Panc1 (cell line): ENCODE measurements around the gene SBF2. TPM values are rescaled to one million over a fixed set of nuclear protein-coding genes. Genes with fewer than 3 reads are reported as not detected.
A peak's percentile ranks its signal among the peaks of the same experiment; 100 is the strongest.

Experiments
- ATAC-seq: fragments of 200-7000 bp; cut with Tn5 transposase; 2 replicates; pipeline ENCODE4 v1.9.1; 2020; ENCODE audit warnings: mild to moderate bottlenecking, moderate library complexity
- BruUV-seq: library from RNA; stranded (reverse); fragments of 400-500 nt; replicated peaks from 2 replicates; lab custom pipeline; 2021; lab: Mats Ljungman, UMichigan
- CTCF ChIA-PET: fragments of 300-600 bp; sonication (Branson Sonifier 250); formaldehyde crosslinking; loops from one replicate; lab custom pipeline; 2022; ENCODE audit warnings: antibody characterized with exemption; lab: Charles Lee
- POLR2A ChIA-PET: fragments of 300-600 bp; sonication (Branson Sonifier 250); formaldehyde crosslinking; loops from one replicate; lab custom pipeline; 2022; ENCODE audit warnings: antibody characterized with exemption; lab: Charles Lee
- DNase-seq: peaks from one replicate; pipeline ENCODE4 v3.0.0-alpha.2; 2010; ENCODE audit warnings: low read depth, low spot score
- H3K27ac ChIP-seq: 2 replicates; pipeline ENCODE4 v1.5.1; 2011; ENCODE audit warnings: mild to moderate bottlenecking, low read length, inconsistent platforms
- H3K27me3 ChIP-seq: fragments of 200-500 bp; sonication (Bioruptor generic); 2 replicates; pipeline ENCODE4 v1.6.0; 2014; ENCODE audit warnings: low read length, inconsistent platforms; ENCODE audit not compliant: control insufficient read depth, insufficient read depth
- H3K36me3 ChIP-seq: fragments of 200-500 bp; sonication (Bioruptor generic); 2 replicates; pipeline ENCODE4 v1.5.1; 2014; ENCODE audit warnings: inconsistent platforms, mild to moderate bottlenecking, low read length, moderate library complexity; ENCODE audit not compliant: control insufficient read depth, insufficient read depth
- H3K4me1 ChIP-seq: 2 replicates; pipeline ENCODE4 v1.5.1; 2011; ENCODE audit warnings: inconsistent platforms, mild to moderate bottlenecking, low read length, moderate library complexity; ENCODE audit not compliant: control insufficient read depth, insufficient read depth
- H3K4me3 ChIP-seq, 2 experiments: 2 replicates each; pipeline ENCODE4 v1.5.1; 2011 to 2012; ENCODE audit warnings: low read depth in 2 of 2, low read length in 2 of 2, mild to moderate bottlenecking in 2 of 2, inconsistent platforms in 1 of 2, moderate library complexity in 1 of 2
- H3K9me3 ChIP-seq: fragments of 200-500 bp; sonication (Bioruptor generic); 2 replicates; pipeline ENCODE4 v1.5.1; 2014; ENCODE audit warnings: low read depth, mild to moderate bottlenecking, inconsistent platforms, low read length, moderate library complexity; ENCODE audit not compliant: control insufficient read depth, insufficient read depth
- CTCF ChIP-seq: fragments of 450-650 bp; IDR thresholded peaks from 2 replicates; pipeline ENCODE4 v1.5.1; 2017; ENCODE audit warnings: mild to moderate bottlenecking
- POLR2AphosphoS5 ChIP-seq: IDR thresholded peaks from 2 replicates; pipeline ENCODE4 v1.6.1; 2012; ENCODE audit warnings: mild to moderate bottlenecking, low read depth, low read length, moderate library complexity
- REST ChIP-seq, 2 experiments: IDR thresholded peaks; 2 replicates each; pipeline ENCODE4 v1.6.1; 2011 to 2012; ENCODE audit warnings: low read depth in 2 of 2, control low read depth in 1 of 2, low read length in 1 of 2, mild to moderate bottlenecking in 1 of 2, moderate library complexity in 1 of 2; ENCODE audit not compliant: insufficient read depth in 1 of 2
- SIN3A ChIP-seq: IDR thresholded peaks from 2 replicates; pipeline ENCODE4 v1.6.1; 2012; ENCODE audit warnings: low read depth, mild to moderate bottlenecking, low read length, moderate library complexity, borderline replicate concordance; ENCODE audit not compliant: insufficient read depth
- TCF7L2 ChIP-seq: IDR thresholded peaks from 2 replicates; pipeline ENCODE4 v1.6.1; 2011; ENCODE audit warnings: mild to moderate bottlenecking, low read depth, low read length, inconsistent platforms
- in situ Hi-C: cut with HindIII; loops from 2 replicates; pipeline ENCODE4 v1.10.0; 2016; ENCODE audit warnings: low sequenced_read_pairs, low pct_unique_long_range_greater_than_20kb
- intact Hi-C: fragments of 100-400 bp; cut with micrococcal nuclease; formaldehyde crosslinking; loops from one replicate; pipeline ENCODE4 v1.10.0; 2022; ENCODE audit not compliant: unreplicated experiment
- total RNA-seq: library from RNA; stranded (reverse); gene quantifications from one replicate; pipeline ENCODE4 v1.2.1, GENCODE V29; 2021; ENCODE audit not compliant: unreplicated experiment

SBF2 gene
- total RNA-seq, 1 experiment from 2014 or later: 65.0 TPM

- H3K27ac ChIP-seq: peak within 1 kb of the TSS; percentile 100
- H3K27me3 ChIP-seq: no peaks in the 10 kb centered on the region
- H3K4me1 ChIP-seq: peaks cover 38% of the 10 kb centered on the region
- peaks cover 19% of the 10 kb centered on the region for H3K36me3 ChIP-seq
- POLR2A ChIA-PET: interaction anchor here (0.5 to 1.8 kb wide), 27 partner anchors 9 to 885 kb away, joined by 3 to 17 read pairs (median 5); no protein-coding TSS in a partner anchor
- CTCF ChIA-PET: interaction anchor here (0.5 to 2.7 kb wide), 23 partner anchors 10 to 899 kb away, joined by 3 to 13 read pairs (median 5); partner anchors contain the start of gene RNF141
- no TSS peak for BruUV-seq
- in situ Hi-C loops: loop anchor here (5.0 to 25.0 kb wide), 3 partner anchors 72 to 717 kb away; no protein-coding TSS in a partner anchor
- peak within 1 kb of the TSS; percentile 64 to 90 for H3K4me3 ChIP-seq
- TF ChIP-seq POLR2AphosphoS5 (peak; percentile 100), REST (IDR thresholded peaks at IDR 0.05; ENCODE audit: insufficient read depth in 1 of 2, low read depth in 2 of 2, low read length in 1 of 2) (peak in 1 of 2 experiments; percentile 53; a peak in 1 of 4 replicates), TCF7L2 (0 out of 2 replicates have a peak, but pooled peaks have one; percentile 39), CTCF (peak; percentile 98), SIN3A (peak; percentile 98)
- no peaks in the 10 kb centered on the region for H3K9me3 ChIP-seq
- intact Hi-C loops: loop anchor here (2.0 to 10.0 kb wide), 8 partner anchors 98 to 730 kb away; partner anchors contain the start of gene WEE1
- DNase-seq: peak; percentile 96
- peak; percentile 46 for ATAC-seq
Measured at GRCh38 chr11:10304495-10305261, 10.7 kb upstream of the SBF2 start, which contains the start of gene ADM. ADM (plus strand) TSS chr11:10305073; CDS start chr11:10305701, 628 bp downstream.

- Histone ChIP-seq H3K27me3 (no peaks in the 10 kb centered on the region), H3K9me3 (no peaks in the 10 kb centered on the region), H3K4me3 (peak overlapping the region; percentile 64 to 90), H3K4me1 (peaks cover 33% of the 10 kb centered on the region), H3K36me3 (peaks cover 19% of the 10 kb centered on the region), H3K27ac (peak overlapping the region; percentile 100)
- TSS peak; percentile 64 for BruUV-seq
- ChIA-PET CTCF (interaction anchor here (0.5 to 2.7 kb wide), 8 partner anchors 11 to 753 kb away, joined by 3 to 13 read pairs (median 4); no protein-coding TSS in a partner anchor), POLR2A (interaction anchor here (0.6 to 1.8 kb wide), 6 partner anchors 11 to 691 kb away, joined by 3 to 17 read pairs (median 4); no protein-coding TSS in a partner anchor)
- in situ Hi-C loops (loop anchor here (5.0 to 25.0 kb wide), 3 partner anchors 71 to 716 kb away; no protein-coding TSS in a partner anchor), intact Hi-C loops (loop anchor here (2.0 to 10.0 kb wide), 4 partner anchors 97 to 729 kb away; partner anchors contain the start of gene WEE1)
- ATAC-seq (0 out of 2 replicates have a peak, but pooled peaks have one; percentile 3), DNase-seq (no peak)
- TF ChIP-seq CTCF: no peak
- TF ChIP-seq TCF7L2: no peak; the same call in 1 of the 2 replicates
- TF ChIP-seq SIN3A: 0 out of 2 replicates have a peak, but pooled peaks have one; percentile 65
- peak; percentile 14 for TF ChIP-seq POLR2AphosphoS5
Measured at GRCh38 chr11:10303558-10304363, 9.7 kb upstream of the SBF2 start.
